Type B pancreatic cell (in vitro differentiated cells): Measurements from ENCODE around the gene HOXB1. TPM values are rescaled to one million over a fixed set of nuclear protein-coding genes. Genes with fewer than 3 reads are reported as not detected.

Experiments used
- DNase-seq: peaks from one replicate; pipeline ENCODE4 v3.0.0; 2021; ENCODE audit warnings: mixed read lengths; ENCODE audit not compliant: unreplicated experiment; ENCODE audit errors: extremely low spot score
- H3K27ac Mint-ChIP-seq: 2 replicates; pipeline ENCODE4 v1.8.0; 2021; ENCODE audit warnings: mild to moderate bottlenecking, mixed read lengths
- H3K27me3 Mint-ChIP-seq: 2 replicates; pipeline ENCODE4 v1.8.0; 2021; ENCODE audit warnings: mixed read lengths
- H3K36me3 Mint-ChIP-seq: 2 replicates; pipeline ENCODE4 v1.8.0; 2021; ENCODE audit warnings: mixed read lengths
- H3K4me1 Mint-ChIP-seq: one replicate; pipeline ENCODE4 v1.8.0; 2021; ENCODE audit warnings: mixed read lengths; ENCODE audit not compliant: unreplicated experiment
- H3K4me3 Mint-ChIP-seq: 2 replicates; pipeline ENCODE4 v1.8.0; 2021; ENCODE audit warnings: mild to moderate bottlenecking, mixed read lengths
- H3K9me3 Mint-ChIP-seq: 2 replicates; pipeline ENCODE4 v1.8.0; 2021; ENCODE audit warnings: mixed read lengths
- total RNA-seq: library from RNA; stranded (reverse); gene quantifications from 2 replicates; pipeline ENCODE4 v1.2.1, GENCODE V29; 2021; ENCODE audit warnings: low replicate concordance
- TF ChIP-seq, protein P1 (sequence below): fragments of 200-600 bp; sonication (generic); conservative IDR thresholded peaks from 2 replicates; pipeline ENCODE4 v1.5.0; 2021; ENCODE audit warnings: antibody characterized with exemption, mild to moderate bottlenecking

Gene HOXB1
- total RNA-seq, 1 donor from 2014 or later = 0.29 TPM

DNA sequence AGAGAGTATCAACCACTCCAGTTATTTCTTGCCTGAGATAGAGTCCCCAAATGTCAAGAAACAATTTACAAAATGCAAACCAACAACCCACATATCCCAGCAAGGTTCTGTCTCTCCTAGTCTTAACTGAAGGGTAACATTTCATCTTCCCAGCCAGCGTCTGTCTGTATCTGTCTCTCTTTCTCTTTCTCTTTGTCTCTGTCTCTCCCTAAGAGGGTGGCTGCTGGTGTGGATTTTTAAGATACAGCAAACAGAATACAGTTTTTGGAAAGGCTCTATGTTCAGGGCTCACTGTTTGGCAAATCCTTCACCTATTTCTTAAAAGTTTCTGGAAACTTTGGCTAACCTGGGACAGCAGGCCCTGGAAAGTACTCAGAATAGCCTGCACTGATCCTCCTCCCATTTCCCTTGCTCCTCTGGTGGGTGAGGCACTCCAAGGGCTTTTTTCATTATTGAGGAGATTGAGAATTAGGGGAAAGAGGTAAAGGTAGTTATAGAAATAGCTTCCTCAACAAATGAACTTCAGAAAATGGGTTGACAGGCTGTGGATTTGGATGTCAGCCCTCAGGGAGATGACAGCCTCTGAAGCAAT, 41.1 kb upstream of the HOXB1 start:
- Mint-ChIP-seq H3K36me3 (peaks cover 18% of the 10 kb centered on the region), H3K9me3 (no peaks in the 10 kb centered on the region), H3K27me3 (peaks cover 54% of the 10 kb centered on the region), H3K27ac (no peak overlapping the region), H3K4me3 (no peak overlapping the region), H3K4me1 (peaks cover 43% of the 10 kb centered on the region)
- no peak for DNase-seq
- TF ChIP-seq, protein P1, sequence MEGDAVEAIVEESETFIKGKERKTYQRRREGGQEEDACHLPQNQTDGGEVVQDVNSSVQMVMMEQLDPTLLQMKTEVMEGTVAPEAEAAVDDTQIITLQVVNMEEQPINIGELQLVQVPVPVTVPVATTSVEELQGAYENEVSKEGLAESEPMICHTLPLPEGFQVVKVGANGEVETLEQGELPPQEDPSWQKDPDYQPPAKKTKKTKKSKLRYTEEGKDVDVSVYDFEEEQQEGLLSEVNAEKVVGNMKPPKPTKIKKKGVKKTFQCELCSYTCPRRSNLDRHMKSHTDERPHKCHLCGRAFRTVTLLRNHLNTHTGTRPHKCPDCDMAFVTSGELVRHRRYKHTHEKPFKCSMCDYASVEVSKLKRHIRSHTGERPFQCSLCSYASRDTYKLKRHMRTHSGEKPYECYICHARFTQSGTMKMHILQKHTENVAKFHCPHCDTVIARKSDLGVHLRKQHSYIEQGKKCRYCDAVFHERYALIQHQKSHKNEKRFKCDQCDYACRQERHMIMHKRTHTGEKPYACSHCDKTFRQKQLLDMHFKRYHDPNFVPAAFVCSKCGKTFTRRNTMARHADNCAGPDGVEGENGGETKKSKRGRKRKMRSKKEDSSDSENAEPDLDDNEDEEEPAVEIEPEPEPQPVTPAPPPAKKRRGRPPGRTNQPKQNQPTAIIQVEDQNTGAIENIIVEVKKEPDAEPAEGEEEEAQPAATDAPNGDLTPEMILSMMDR = no peak

DNA sequence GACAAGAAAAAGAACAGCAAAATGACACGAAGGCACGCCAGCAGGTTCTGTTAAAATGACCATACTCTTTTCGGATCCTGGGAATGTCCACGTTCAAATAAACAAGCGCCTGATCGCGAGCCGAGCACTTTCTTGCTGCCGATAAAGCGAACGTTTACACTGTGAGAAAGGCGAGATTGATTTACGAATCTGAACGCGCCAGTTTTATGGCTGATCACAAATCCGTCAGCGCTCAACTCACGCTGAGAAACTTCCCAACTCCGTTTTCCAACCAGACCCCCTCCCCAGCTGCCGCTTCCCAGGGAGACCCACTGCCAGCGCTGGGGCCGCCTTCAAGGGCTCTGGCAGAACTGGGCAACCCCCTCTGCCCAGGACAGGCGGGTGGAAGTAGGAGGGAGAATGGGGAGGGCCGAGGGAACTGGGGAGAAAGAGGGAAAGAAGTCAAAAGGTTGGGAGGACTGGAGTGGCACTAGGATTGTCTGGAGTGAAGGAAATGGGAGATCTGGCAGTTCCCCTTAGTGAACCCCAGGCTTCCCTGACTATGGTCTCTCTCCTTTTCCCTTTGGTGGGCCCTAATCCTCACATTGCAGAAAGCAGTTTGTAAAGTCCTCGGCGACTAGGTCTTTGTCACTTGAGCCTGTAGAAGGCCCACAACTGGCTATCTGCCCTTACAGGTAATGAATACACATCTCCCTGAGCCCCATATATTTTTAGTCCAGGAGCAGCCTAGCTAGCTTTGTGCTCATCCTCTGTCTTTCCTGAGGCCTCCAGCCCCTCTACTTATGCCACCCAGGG, 40.4 kb upstream of the HOXB1 start:
- H3K27me3 Mint-ChIP-seq = peaks cover 52% of the 10 kb centered on the region
- TF ChIP-seq, protein P1 = no peak
- DNase-seq = no peak
- no peak overlapping the region for H3K4me3 Mint-ChIP-seq
- H3K27ac Mint-ChIP-seq = no peak overlapping the region
- H3K9me3 Mint-ChIP-seq = no peaks in the 10 kb centered on the region
- H3K36me3 Mint-ChIP-seq = peaks cover 18% of the 10 kb centered on the region
- H3K4me1 Mint-ChIP-seq = peaks cover 43% of the 10 kb centered on the region

DNA sequence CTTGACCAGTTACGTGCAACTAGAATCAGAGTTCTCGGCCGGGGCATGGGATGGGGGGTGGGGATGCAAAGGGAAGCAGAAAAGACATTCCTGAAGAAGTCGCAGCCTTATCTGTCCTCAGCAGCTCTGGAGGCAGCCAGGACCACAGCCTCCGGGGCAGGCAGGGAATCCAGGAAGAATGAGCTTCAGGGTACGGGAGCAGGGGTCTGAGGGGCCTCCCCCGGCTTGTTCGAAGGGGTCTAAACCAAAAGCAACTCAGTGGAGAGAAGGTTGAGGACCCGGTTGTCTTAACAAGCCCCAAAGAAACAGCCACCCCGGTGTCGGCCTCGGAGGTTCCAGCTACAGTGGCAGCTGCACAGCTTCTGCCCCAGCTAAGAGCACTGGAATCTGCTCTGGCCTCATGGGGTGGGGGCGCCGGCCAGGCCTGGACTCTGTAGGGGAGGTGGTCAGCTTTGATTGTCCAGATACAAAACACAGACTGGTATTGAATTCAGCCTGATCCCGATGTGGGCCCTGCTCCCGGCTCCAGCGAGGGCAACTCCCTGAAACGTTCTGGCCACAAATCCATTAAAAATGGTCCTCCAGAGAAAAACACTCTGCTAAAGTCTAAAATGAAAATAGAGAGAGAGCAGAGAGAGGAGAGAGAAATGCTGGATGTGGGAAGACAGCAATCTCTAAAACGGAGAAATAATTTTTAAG, 39.7 kb upstream of the HOXB1 start:
- Mint-ChIP-seq H3K4me1 (peaks cover 43% of the 10 kb centered on the region), H3K27ac (no peak overlapping the region), H3K9me3 (no peaks in the 10 kb centered on the region), H3K27me3 (peaks cover 49% of the 10 kb centered on the region), H3K4me3 (no peak overlapping the region), H3K36me3 (peaks cover 18% of the 10 kb centered on the region)
- TF ChIP-seq, protein P1 = no peak
- no peak for DNase-seq

DNA sequence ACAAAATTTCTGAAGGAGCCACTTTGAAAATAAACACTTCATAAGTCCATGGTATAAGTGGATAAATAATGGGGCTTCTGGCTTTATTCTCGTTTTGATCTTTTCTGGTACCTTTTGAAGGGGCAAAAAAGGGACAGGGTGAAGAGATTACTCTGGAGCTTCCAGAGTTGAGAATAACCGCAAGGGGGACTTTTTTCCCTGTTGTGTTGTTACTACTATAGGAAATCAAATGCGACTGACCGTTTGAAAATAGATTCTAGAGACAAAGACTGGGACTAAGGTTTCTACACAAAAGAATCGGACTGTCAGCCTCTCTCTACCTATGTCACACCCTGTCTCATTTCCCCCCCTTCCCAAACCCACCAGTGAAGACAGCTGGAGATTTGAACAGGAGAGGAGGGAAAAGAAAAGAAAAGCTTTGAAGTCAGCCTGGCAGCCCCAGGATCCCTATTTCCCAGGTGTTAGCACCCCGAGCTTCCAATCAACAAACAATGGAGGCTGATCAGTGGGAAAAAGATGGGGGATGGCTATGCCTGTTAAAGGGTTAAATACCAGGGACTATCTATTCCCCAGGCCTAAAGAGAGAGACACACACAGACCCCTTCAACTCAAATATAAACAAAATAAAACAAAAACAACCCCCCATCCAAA, 39.0 kb upstream of the HOXB1 start:
- Mint-ChIP-seq H3K4me3 (no peak overlapping the region), H3K9me3 (no peaks in the 10 kb centered on the region), H3K27ac (no peak overlapping the region), H3K4me1 (peaks cover 39% of the 10 kb centered on the region), H3K27me3 (peaks cover 45% of the 10 kb centered on the region), H3K36me3 (peaks cover 18% of the 10 kb centered on the region)
- TF ChIP-seq, protein P1 = peak; percentile 49
- no peak for DNase-seq

DNA sequence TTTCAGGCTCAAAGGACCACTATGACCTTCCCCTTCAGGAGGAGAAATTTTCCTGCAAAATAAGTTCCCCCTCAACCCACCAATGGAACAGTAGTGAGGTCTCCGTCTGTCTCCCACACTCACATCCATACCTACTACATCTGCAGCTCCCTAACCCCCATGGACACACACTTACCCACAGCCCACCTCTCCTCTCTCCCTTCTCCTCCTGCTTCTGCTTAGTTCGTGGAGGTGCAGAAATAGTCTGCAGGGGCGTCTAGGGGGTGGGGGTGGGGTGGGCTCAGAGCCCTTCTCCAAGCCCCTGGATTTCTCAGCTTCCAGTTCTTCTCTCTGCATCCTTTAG, 38.4 kb upstream of the HOXB1 start:
- H3K27me3 Mint-ChIP-seq = peaks cover 42% of the 10 kb centered on the region
- no peak overlapping the region for H3K4me3 Mint-ChIP-seq
- DNase-seq = no peak
- H3K36me3 Mint-ChIP-seq = peaks cover 18% of the 10 kb centered on the region
- peaks cover 37% of the 10 kb centered on the region for H3K4me1 Mint-ChIP-seq
- TF ChIP-seq, protein P1 = no peak
- no peak overlapping the region for H3K27ac Mint-ChIP-seq
- no peaks in the 10 kb centered on the region for H3K9me3 Mint-ChIP-seq
